H9 (cell line): Measurements from ENCODE around the gene LAMP2. TPM values are rescaled to one million over a fixed set of nuclear protein-coding genes. Genes with fewer than 3 reads are reported as not detected.

Experiments
- DNase-seq: peaks from one replicate; pipeline ENCODE4 v3.0.0-alpha.2; 2017
- H2AFZ ChIP-seq: one replicate; pipeline ENCODE4 v1.6.1; 2013; ENCODE audit warnings: mild to moderate bottlenecking, low read length, control low read depth, moderate library complexity
- H2AK5ac ChIP-seq: 2 replicates; pipeline ENCODE4 v1.6.1; 2013; ENCODE audit warnings: low read length, control low read depth, mixed read lengths; ENCODE audit not compliant: insufficient read length
- H2BK120ac ChIP-seq: one replicate; pipeline ENCODE4 v1.6.1; 2013; ENCODE audit warnings: low read depth, mild to moderate bottlenecking, low read length, control low read depth, inconsistent platforms; ENCODE audit not compliant: poor library complexity, severe bottlenecking
- H2BK12ac ChIP-seq: 2 replicates; pipeline ENCODE4 v1.6.1; 2013; ENCODE audit warnings: low read length, control low read depth, mixed read lengths, low read depth; ENCODE audit not compliant: insufficient read length
- H2BK15ac ChIP-seq: 2 replicates; pipeline ENCODE4 v1.6.1; 2013; ENCODE audit warnings: low read depth, low read length, control low read depth
- H2BK20ac ChIP-seq: one replicate; pipeline ENCODE4 v1.6.1; 2013; ENCODE audit warnings: low read depth, mild to moderate bottlenecking, low read length, control low read depth, inconsistent platforms; ENCODE audit not compliant: poor library complexity, severe bottlenecking
- H2BK5ac ChIP-seq: 2 replicates; pipeline ENCODE4 v1.6.1; 2013; ENCODE audit warnings: low read length, control low read depth, mixed read lengths; ENCODE audit not compliant: insufficient read length
- H3K14ac ChIP-seq: 2 replicates; pipeline ENCODE4 v1.6.1; 2013; ENCODE audit warnings: low read length, control low read depth; ENCODE audit not compliant: insufficient read depth
- H3K18ac ChIP-seq: 2 replicates; pipeline ENCODE4 v1.6.1; 2013; ENCODE audit warnings: low read depth, mild to moderate bottlenecking, mixed read lengths, low read length, control low read depth; ENCODE audit not compliant: insufficient read length
- H3K23ac ChIP-seq: 2 replicates; pipeline ENCODE4 v1.6.1; 2013; ENCODE audit warnings: low read length, control low read depth, mixed read lengths, low read depth; ENCODE audit not compliant: insufficient read length
- H3K23me2 ChIP-seq: 2 replicates; pipeline ENCODE4 v1.6.1; 2013; ENCODE audit warnings: low read depth, mild to moderate bottlenecking, mixed read lengths, low read length, control low read depth; ENCODE audit not compliant: insufficient read length, poor library complexity, severe bottlenecking
- H3K27ac ChIP-seq: 2 replicates; pipeline ENCODE4 v1.5.1; 2013; ENCODE audit warnings: low read length, control low read depth, mixed read lengths, low read depth; ENCODE audit not compliant: insufficient read length
- H3K27me3 ChIP-seq: 2 replicates; pipeline ENCODE4 v1.6.1; 2013; ENCODE audit warnings: low read length, control low read depth, inconsistent platforms; ENCODE audit not compliant: insufficient read depth
- H3K4ac ChIP-seq: 2 replicates; pipeline ENCODE4 v1.6.1; 2013; ENCODE audit warnings: low read depth, mild to moderate bottlenecking, control low read depth, inconsistent platforms, low read length, moderate library complexity
- H3K4me1 ChIP-seq: 2 replicates; pipeline ENCODE4 v1.6.1; 2013; ENCODE audit warnings: low read length, control low read depth, inconsistent platforms; ENCODE audit not compliant: insufficient read depth
- H3K4me2 ChIP-seq: 2 replicates; pipeline ENCODE4 v1.6.1; 2013; ENCODE audit warnings: low read length, control low read depth, mixed read lengths; ENCODE audit not compliant: insufficient read length, insufficient read depth
- H3K56ac ChIP-seq: 2 replicates; pipeline ENCODE4 v1.6.1; 2013; ENCODE audit warnings: low read depth, mild to moderate bottlenecking, mixed read lengths, low read length, control low read depth; ENCODE audit not compliant: insufficient read length
- H3K79me1 ChIP-seq: 2 replicates; pipeline ENCODE4 v1.6.1; 2013; ENCODE audit warnings: low read depth, mild to moderate bottlenecking, moderate library complexity, low read length, control low read depth, inconsistent platforms; ENCODE audit not compliant: insufficient read depth, poor library complexity, severe bottlenecking
- H3K79me2 ChIP-seq: 2 replicates; pipeline ENCODE4 v1.6.1; 2013; ENCODE audit warnings: low read length, control low read depth, inconsistent platforms; ENCODE audit not compliant: insufficient read depth
- H3K9ac ChIP-seq: 2 replicates; pipeline ENCODE4 v1.6.1; 2013; ENCODE audit warnings: low read length, control low read depth, mixed read lengths; ENCODE audit not compliant: insufficient read length; ENCODE audit errors: extremely low read depth
- H3K9me3 ChIP-seq: one replicate; pipeline ENCODE4 v1.6.1; 2013; ENCODE audit warnings: low read depth, low read length, inconsistent platforms; ENCODE audit not compliant: control insufficient read depth
- H3T11ph ChIP-seq: one replicate; pipeline ENCODE4 v1.6.1; 2013; ENCODE audit warnings: mild to moderate bottlenecking, low read length, control low read depth, inconsistent platforms
- H4K20me1 ChIP-seq: one replicate; pipeline ENCODE4 v1.6.1; 2013; ENCODE audit not compliant: control insufficient read depth, insufficient read length, insufficient read depth
- H4K5ac ChIP-seq: 2 replicates; pipeline ENCODE4 v1.6.1; 2013; ENCODE audit warnings: low read depth, mild to moderate bottlenecking, mixed read lengths, low read length, control low read depth; ENCODE audit not compliant: insufficient read length
- H4K8ac ChIP-seq: replicated peaks from 2 replicates; pipeline ENCODE4 v1.6.1; 2013; ENCODE audit warnings: low read length, control low read depth, mixed read lengths, low read depth; ENCODE audit not compliant: insufficient read length
- H4K91ac ChIP-seq: 2 replicates; pipeline ENCODE4 v1.6.1; 2013; ENCODE audit warnings: low read depth, mild to moderate bottlenecking, moderate library complexity, mixed read lengths, low read length, control low read depth; ENCODE audit not compliant: insufficient read length
- H3K27ac Mint-ChIP-seq, 3 experiments: 2 replicates in 2 of 3; 3 replicates in 1 of 3; pipeline ENCODE4 v1.8.0; 2020 to 2021; ENCODE audit warnings: mixed read lengths in 3 of 3, mild to moderate bottlenecking in 1 of 3, moderate library complexity in 1 of 3
- H3K27me3 Mint-ChIP-seq: 2 replicates; pipeline ENCODE4 v1.8.0; 2021; ENCODE audit warnings: low read depth, mild to moderate bottlenecking, moderate library complexity, mixed read lengths
- H3K36me3 Mint-ChIP-seq, 3 experiments: 2 replicates in 2 of 3; 3 replicates in 1 of 3; pipeline ENCODE4 v1.8.0; 2020 to 2021; ENCODE audit warnings: low read depth in 3 of 3, mixed read lengths in 3 of 3; ENCODE audit not compliant: insufficient read depth in 1 of 3
- H3K4me1 Mint-ChIP-seq, 2 experiments: 2 replicates each; pipeline ENCODE4 v1.8.0; 2020; ENCODE audit warnings: mixed read lengths in 2 of 2
- H3K4me3 Mint-ChIP-seq, 2 experiments: 2 replicates in 1 of 2; 3 replicates in 1 of 2; pipeline ENCODE4 v1.8.0; 2020 to 2021; ENCODE audit warnings: mild to moderate bottlenecking in 2 of 2, mixed read lengths in 2 of 2, moderate library complexity in 1 of 2
- H3K9me3 Mint-ChIP-seq, 2 experiments: 2 replicates in 1 of 2; 3 replicates in 1 of 2; pipeline ENCODE4 v1.8.0; 2020; ENCODE audit warnings: mild to moderate bottlenecking in 2 of 2, mixed read lengths in 2 of 2, moderate library complexity in 1 of 2
- CTCF ChIP-seq: fragments of 200-600 bp; sonication (generic); conservative IDR thresholded peaks from 3 replicates; pipeline ENCODE4 v1.8.0; 2021; ENCODE audit warnings: antibody characterized with exemption, mild to moderate bottlenecking
- WGBS: extraction: QIAGEN DNeasy Blood & Tissue Kit; methylation state at CpG from one replicate; pipeline ENCODE4 v1.1.7; 2013; ENCODE audit warnings: missing lambda C conversion rate, low lambda C conversion rate, mixed read lengths; ENCODE audit not compliant: insufficient read length; ENCODE audit errors: extremely low coverage; 5-methylcytosine and 5-hydroxymethylcytosine counted together
- total RNA-seq: library from RNA; stranded (reverse); gene quantifications from 2 replicates; pipeline ENCODE4 v1.2.1, GENCODE V29; 2021

LAMP2 gene
- total RNA-seq, 1 experiment from 2014 or later, result 27.7 TPM

- no peak overlapping the region for H2AFZ ChIP-seq
- no peaks in the 10 kb centered on the region for H3K79me2 ChIP-seq
- no peak overlapping the region for H4K91ac ChIP-seq
- no peaks in the 10 kb centered on the region for H3K4me1 ChIP-seq
- no peak overlapping the region for H2BK15ac ChIP-seq
- peak; percentile 78 for DNase-seq
- Mint-ChIP-seq H3K36me3 (peaks cover 0 to 4% (median 3%) of the 10 kb centered on the region in 3 experiments; a peak in 5 of 7 replicates), H3K4me1 (no peaks in the 10 kb centered on the region), H3K27me3 (peaks cover 2% of the 10 kb centered on the region; the same call in 1 of the 2 replicates), H3K27ac (peak overlapping the region; percentile 87 to 96 (median 89); a peak in 5 of 7 replicates), H3K9me3 (peaks cover 61 to 67% of the 10 kb centered on the region in 2 experiments), H3K4me3 (peak overlapping the region; percentile 70 to 78)
- no peak overlapping the region for H2AK5ac ChIP-seq
- H3K14ac ChIP-seq, result peak overlapping the region; percentile 89
- H2BK120ac ChIP-seq, result no peak overlapping the region
- H3K27me3 ChIP-seq, result no peaks in the 10 kb centered on the region
- H2BK20ac ChIP-seq, result no peak overlapping the region
- no peak overlapping the region for H2BK12ac ChIP-seq
- H3K23ac ChIP-seq, result no peak overlapping the region
- no peak overlapping the region for H3K4ac ChIP-seq
- no peak overlapping the region for H4K8ac ChIP-seq
- H3K4me2 ChIP-seq, result peak overlapping the region; percentile 65
- peak overlapping the region; percentile 18 for H3K27ac ChIP-seq
- H2BK5ac ChIP-seq, result no peak overlapping the region
- peak overlapping the region; percentile 81 for H3K18ac ChIP-seq
- peaks cover 16% of the 10 kb centered on the region for H3K9me3 ChIP-seq
- peak; percentile 67 for TF ChIP-seq CTCF
- H3K56ac ChIP-seq, result no peak overlapping the region
- H3K9ac ChIP-seq, result peak overlapping the region; percentile 64
- H4K5ac ChIP-seq, result no peak overlapping the region
- no peak overlapping the region for H3T11ph ChIP-seq
- no peaks in the 10 kb centered on the region for H3K23me2 ChIP-seq
- no CpG with 5 or more reads among the region's 39 CpGs for WGBS
- no peaks in the 10 kb centered on the region for H4K20me1 ChIP-seq
- H3K79me1 ChIP-seq, result no peaks in the 10 kb centered on the region
Measured at GRCh38 chrX:120485638-120486520, 16.8 kb upstream of the LAMP2 start.
